ENCODE results near the gene PARP8.
"Not testable (repeated sequence)": the region's sequence is repeated elsewhere in the genome, so short reads cannot be mapped to it uniquely, and the experiment has no call there.

The PARP8 gene

DNA sequence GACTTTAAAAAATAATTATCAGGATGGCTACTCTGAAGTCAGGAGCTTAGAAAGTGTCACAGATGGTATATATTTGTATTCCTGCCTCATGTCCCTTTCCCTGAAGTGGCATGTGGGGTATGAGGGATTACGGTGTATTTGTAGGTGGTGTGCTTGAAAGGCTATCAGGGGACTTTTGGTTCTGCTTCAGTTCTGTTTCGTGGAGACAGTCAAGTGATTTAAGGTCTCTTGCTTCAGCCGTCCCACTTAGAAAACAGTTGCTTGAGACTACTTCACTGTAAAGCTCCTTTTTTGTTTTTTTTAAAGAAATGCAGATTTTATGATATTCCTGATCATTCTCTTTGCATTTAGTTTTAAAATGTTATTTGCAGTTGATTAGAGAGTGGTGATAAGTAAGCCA is 18.3 kb downstream of the PARP8 start:
- no peak for DNase-seq

GRCh38 chr5:50687548-50687947 is 21.1 kb downstream of the PARP8 start:
- no peak for DNase-seq

DNA sequence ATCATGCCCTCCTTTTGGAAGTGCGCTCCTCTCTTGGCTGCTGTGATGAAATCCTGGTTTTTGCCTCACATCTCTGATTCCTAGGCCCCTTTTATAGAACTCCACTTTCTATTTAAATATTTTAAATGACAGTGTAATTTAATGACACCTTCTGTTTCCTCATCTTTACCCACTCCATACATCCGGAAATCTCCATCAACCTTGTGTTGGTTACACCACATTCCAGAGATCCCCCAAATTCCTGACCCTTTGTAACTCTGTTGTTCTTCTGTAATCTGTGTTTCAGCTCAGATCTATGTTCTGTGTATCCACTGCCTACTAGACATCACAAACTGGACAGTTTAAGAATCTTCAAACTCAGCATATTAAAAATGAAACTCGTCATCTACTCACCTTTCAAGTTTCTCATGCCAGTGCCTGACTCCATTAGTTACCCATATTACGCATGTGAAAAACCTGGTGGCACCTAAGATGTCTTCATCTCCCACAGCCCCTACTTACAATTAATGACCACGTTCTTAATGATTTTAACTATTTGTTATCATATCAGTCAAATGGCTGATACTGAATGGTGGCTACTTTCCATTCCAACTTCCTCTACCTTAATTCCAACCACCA is 25.1 kb downstream of the PARP8 start:
- no peak for DNase-seq

GRCh38 chr5:50694027-50694590 is 27.7 kb downstream of the PARP8 start:
- no peak for DNase-seq

- DNase-seq, result not testable (repeated sequence)
Measured at GRCh38 chr5:50694626-50695025, 28.2 kb downstream of the PARP8 start.

GRCh38 chr5:50697739-50698138 is 31.3 kb downstream of the PARP8 start:
- no peak for DNase-seq

GRCh38 chr5:50699737-50700136 is 33.3 kb downstream of the PARP8 start:
- no peak for DNase-seq

DNA sequence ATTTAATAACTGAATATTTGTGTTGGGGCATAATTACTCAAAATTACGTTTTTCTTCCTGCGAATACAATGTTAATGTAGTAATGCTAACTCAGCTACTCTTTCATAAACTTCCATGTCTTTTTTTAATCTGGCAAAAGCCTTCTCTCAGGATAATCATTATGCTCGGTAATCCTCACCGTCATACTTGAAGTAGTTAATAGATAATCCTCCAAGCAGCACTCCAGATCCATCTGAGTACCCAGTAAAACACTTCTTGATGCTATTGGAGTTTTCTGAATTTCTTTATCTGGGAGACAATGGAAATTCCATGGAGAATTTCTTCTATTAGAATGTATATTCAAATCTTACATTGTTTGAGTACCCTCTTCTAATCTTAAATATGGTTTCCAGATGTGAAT is 34.3 kb downstream of the PARP8 start:
- no peak for DNase-seq

DNA sequence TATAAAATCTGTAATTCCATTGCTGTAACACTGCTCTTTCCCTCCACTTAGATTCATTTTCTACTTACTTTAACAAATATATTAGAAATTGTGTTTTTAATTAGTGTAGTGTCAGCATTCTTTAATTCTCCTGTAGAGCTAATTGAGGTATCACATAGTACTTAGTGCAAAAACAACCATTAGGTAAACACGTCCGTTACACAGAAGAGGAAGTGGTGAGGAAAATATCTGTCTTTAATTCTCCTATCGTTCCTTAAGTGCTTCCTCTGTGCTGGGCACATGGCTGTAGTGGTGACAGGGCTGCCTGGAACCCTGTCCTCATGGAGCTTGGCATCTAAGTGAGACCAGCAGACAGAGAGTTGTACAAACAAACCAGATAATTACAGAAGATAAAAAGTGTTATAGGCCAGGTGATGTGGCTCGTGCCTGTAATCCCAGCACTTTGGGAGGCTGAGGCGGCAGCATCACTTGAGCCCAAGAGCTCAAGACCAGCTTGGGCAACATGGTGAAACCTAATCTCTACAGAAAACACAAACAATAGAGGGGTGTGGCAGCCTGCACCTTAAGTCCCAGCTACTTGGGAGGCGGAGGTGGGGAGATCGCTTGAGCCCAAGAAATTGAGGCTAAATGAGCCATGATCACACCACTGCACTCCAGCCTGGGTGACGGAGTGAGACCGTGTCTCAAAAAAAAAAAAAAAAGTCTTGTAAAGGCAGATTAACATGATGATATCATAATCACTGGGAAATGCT is 36.4 kb downstream of the PARP8 start:
- DNase-seq, result no peak

- DNase-seq, result no peak
Measured at GRCh38 chr5:50703367-50703666, 36.9 kb downstream of the PARP8 start.

DNA sequence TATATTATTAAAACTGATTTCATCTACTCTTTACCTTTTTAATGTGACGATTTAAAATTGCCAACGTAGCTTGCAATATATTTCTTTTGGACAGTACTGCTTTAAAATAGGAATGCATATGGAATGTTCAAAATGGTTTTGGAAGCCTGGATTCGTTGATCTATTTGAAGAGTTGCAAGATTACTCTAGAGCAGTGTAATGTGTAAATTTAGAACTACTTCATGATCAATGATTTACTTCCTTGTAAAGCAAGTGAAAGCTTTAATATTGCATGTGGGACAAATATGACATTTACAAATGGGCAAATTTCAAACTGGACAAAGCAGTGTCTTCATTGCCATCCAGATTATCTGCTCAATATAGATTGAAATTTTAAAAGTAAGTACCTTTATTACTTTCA is 38.3 kb downstream of the PARP8 start:
- DNase-seq, result no peak

- no peak for DNase-seq
Measured at GRCh38 chr5:50709471-50709870, 43.0 kb downstream of the PARP8 start.

GRCh38 chr5:50710838-50711237 is 44.4 kb downstream of the PARP8 start:
- no peak for DNase-seq

DNA sequence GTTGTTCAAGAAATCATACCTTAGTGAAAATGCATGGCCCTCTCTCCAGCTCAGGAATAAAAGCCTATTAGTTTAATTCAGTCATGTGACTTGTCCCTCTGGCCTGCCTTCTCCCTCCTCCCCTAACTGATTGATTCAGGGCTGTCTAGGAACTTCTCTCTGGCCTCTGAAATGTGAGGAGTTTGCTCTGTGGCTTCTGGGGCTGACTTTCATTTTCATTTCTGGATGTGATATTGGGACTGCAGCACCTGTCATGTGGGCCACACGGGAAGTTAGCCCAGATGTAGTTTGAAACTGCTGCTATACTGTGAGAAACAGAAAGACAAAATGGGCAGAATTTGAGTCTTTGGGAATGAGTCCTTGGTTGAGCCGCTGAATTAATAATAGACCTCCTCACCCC is 44.8 kb downstream of the PARP8 start:
- peak; percentile 4 for DNase-seq

- DNase-seq, result no peak
Measured at GRCh38 chr5:50712479-50712878, 46.0 kb downstream of the PARP8 start.

DNA sequence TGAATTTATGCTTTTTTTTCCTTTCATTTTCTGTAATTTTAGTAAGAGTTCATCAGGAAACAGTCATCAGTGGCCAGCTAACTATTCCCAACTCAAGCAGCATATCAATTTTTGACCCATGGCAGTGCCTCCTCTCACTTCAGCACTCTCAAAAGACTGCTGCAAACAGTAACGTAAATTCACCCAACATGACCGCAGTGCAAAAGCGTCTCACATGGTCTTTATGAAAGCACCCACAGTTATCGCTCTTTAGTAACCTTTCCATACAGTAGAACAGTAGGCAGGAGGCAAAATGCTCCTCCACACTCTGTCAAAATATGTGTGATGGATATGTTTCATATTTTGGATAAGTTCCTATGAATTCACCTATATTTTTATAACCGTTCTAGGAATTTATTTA is 48.6 kb downstream of the PARP8 start:
- DNase-seq, result no peak

GRCh38 chr5:50716134-50716533 is 49.7 kb downstream of the PARP8 start:
- no peak for DNase-seq

DNA sequence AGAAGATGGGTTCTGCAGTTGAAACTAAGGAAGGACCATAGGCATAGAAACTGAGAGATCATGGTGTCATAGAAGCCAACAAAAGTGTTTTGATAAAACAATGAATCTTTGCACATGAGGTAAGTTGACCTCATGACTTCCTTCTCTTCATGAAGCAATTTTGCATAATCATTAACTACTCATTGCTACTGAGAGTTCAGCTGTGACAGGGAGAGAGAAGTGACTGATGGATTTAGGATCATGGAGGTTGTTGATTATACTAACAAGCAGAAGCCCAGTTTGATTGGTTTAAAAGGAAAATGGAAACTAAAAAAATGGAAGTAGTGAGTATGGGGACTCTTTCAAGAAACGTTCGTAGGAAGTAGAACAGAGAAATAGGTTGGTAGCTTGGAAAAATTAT is 51.2 kb downstream of the PARP8 start:
- DNase-seq, result no peak

GRCh38 chr5:50720061-50720710 is 53.7 kb downstream of the PARP8 start:
- no peak for DNase-seq

GRCh38 chr5:50722223-50722622 is 55.8 kb downstream of the PARP8 start:
- DNase-seq, result no peak

DNA sequence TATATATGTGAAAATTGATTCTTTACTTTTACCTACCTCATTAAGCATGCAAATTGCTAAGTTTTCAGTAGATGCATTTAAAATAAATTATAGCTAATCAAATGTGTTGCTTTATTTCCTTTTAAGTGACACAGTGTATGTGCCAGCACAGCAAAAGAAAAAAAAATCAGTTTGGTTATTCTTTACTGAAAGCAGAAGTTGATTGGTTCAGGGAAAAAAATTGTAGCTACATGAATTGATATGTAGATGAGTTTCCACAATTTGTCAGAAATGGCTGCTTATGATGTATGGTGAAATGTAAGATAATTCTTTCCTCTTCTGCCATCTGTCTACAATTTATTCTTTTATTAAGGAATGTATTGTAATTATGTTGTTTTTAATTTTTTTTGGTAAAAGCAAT is 57.8 kb downstream of the PARP8 start:
- no peak for DNase-seq

GRCh38 chr5:50725800-50726474 is 59.5 kb downstream of the PARP8 start:
- no peak for DNase-seq

DNA sequence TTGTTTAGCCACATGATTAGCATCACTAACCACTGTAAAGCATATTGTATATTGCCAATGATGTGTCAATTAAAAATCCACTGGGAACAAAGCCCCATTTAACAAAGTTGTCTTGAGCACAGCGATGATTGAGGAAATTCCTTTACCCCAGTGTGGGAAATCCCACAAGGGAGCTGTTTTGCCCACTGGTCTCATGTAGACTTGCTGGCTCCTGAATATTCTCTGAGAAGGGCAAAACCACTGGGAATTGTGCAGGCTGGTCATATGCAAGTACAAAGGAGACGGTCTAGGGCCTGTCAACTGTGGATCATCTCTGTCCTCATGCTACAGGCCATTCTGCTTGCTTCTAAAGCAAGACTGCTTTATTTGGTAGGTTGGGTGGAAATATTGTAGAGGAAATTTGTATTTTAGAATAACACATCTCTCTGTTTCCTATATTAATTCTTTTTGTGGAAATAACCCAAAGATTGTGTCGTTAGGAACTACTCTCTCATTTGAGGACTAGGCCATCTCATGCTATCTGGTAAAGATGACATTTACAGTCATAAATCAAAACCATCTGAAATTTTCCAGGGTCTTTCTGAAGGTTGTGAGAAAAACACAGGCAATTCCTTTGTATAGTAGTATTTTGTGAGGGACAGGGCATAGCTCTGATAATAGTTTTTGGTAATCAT is 60.2 kb downstream of the PARP8 start:
- DNase-seq, result no peak
